Kidney (tissue), 14 donors: Measurements from ENCODE around the gene BACH1. TPM values are rescaled to one million over a fixed set of nuclear protein-coding genes. Genes with fewer than 3 reads are reported as not detected.

Experiments
- DNase-seq, 5 donors: peaks; one replicate each; pipeline ENCODE4 v3.0.0-alpha.2; 2013 to 2020
- FAIRE-seq: peaks from 2 replicates; lab custom pipeline; 2012; peaks lifted over from hg19 to GRCh38; lab: Jason Lieb, UNC
- H3K27ac ChIP-seq, 2 donors: one replicate each; pipeline ENCODE4 v1.7.0; 2013; ENCODE audit warnings: low read depth in 2 of 2, low read length in 2 of 2, inconsistent platforms in 1 of 2
- H3K27me3 ChIP-seq: one replicate; pipeline ENCODE4 v1.7.1; 2013; ENCODE audit warnings: low read length, inconsistent platforms; ENCODE audit not compliant: control insufficient read depth, insufficient read depth
- H3K36me3 ChIP-seq, 3 donors: one replicate each; pipeline versions ENCODE4 v1.7.0 to v1.7.1; 2013; ENCODE audit warnings: low read length in 3 of 3, control low read depth in 1 of 3, inconsistent platforms in 1 of 3; ENCODE audit not compliant: insufficient read depth in 3 of 3, control insufficient read depth in 2 of 3
- H3K4me1 ChIP-seq, 3 donors: one replicate each; pipeline versions ENCODE4 v1.7.0 to v1.7.1; 2013; ENCODE audit warnings: low read length in 3 of 3, inconsistent platforms in 1 of 3, low read depth in 1 of 3; ENCODE audit not compliant: control insufficient read depth in 2 of 3, insufficient read depth in 2 of 3
- H3K4me3 ChIP-seq, 3 donors: one replicate each; pipeline versions ENCODE4 v1.7.0 to v1.8.1; 2013; ENCODE audit warnings: low read length in 3 of 3, control low read depth in 1 of 3, inconsistent platforms in 1 of 3
- H3K9ac ChIP-seq, 3 donors: one replicate each; pipeline versions ENCODE4 v1.7.0 to v1.7.1; 2013; ENCODE audit warnings: low read length in 3 of 3, control low read depth in 1 of 3, inconsistent platforms in 1 of 3
- H3K9me3 ChIP-seq, 3 donors: one replicate each; pipeline versions ENCODE4 v1.7.0 to v1.7.1; 2013; ENCODE audit warnings: low read length in 3 of 3, control low read depth in 1 of 3, inconsistent platforms in 1 of 3; ENCODE audit not compliant: control insufficient read depth in 2 of 3, insufficient read depth in 1 of 3
- CTCF ChIP-seq: IDR thresholded peaks from 3 replicates; pipeline ENCODE4 v1.5.1; 2012; ENCODE audit warnings: mild to moderate bottlenecking, moderate library complexity, borderline replicate concordance; ENCODE audit not compliant: insufficient read depth; ENCODE audit errors: extremely low read depth
- intact Hi-C: fragments of 100-400 bp; cut with DNase I; formaldehyde crosslinking; loops from one replicate; pipeline ENCODE4 v1.11.1; 2022
- polyA plus RNA-seq: library from polyadenylated mRNA; stranded (reverse); fragments of 350-450 nt; fragmentation: Illumina TruSeq; extraction: RNeasy Lipid Tissue Mini Kit (QIAGEN cat#74804); gene quantifications from one replicate; pipeline ENCODE4 v1.2.3, GENCODE V29; 2014; ENCODE audit warnings: low read depth, low replicate concordance; ENCODE audit not compliant: insufficient read depth
- total RNA-seq: library from RNA; stranded (reverse); fragmentation: NEBNext Ultra II Directional; extraction: Animal tissue kit (Norgen Biotek cat#: 25700); gene quantifications from one replicate; pipeline ENCODE4 v1.2.1, GENCODE V29; 2021
- donor health status: control.
- donor health status: control.
- donor health status: control.
- donor health status: control.
- donor health status: control.
- donor health status: DM: yes; HTN: yes; CAD: no.
- donor health status: Normal renal cell carcinoma (clear cell type).

BACH1 gene
- total and polyA plus RNA-seq, 2 donors from 2014 or later = 5.6 to 85.1 TPM

GRCh38 chr21:29329406-29329805 lies 30.7 kb downstream of the BACH1 start:
- Histone ChIP-seq H3K9me3 (no peaks in the 10 kb centered on the region), H3K27me3 (no peaks in the 10 kb centered on the region), H3K27ac (no peak overlapping the region), H3K9ac (no peak overlapping the region), H3K4me3 (no peak overlapping the region), H3K36me3 (peaks cover 2 to 11% (median 3%) of the 10 kb centered on the region in 3 donors), H3K4me1 (no peaks in the 10 kb centered on the region)
- TF ChIP-seq CTCF = no peak
- peak in 1 of 5 donors; percentile 30 for DNase-seq
- FAIRE-seq = no peak
- intact Hi-C loops = no loop called here

DNA sequence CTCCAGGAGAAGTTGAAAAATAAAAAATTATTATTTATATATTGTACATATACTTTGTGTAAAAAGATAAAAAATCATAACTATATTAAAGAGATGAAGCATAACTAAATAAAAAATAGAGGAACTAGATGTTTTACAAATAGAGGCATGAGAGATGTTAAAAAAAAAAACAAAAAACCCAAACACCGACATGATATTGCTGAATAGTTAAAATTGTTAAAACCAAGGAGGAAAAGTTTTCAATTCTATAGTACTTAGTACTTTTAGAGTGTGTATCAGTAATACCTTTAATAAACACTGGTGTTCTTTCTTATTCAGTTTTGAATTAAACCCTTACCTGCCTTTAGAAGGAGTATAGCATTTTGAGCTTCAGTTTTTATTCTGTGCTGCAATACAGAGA lies 32.1 kb downstream of the BACH1 start:
- H3K36me3 ChIP-seq = peaks cover 2 to 11% (median 3%) of the 10 kb centered on the region in 3 donors
- no peak for TF ChIP-seq CTCF
- H3K27ac ChIP-seq = no peak overlapping the region
- DNase-seq (no peak), FAIRE-seq (peak; percentile 23)
- H3K9me3 ChIP-seq = no peaks in the 10 kb centered on the region
- H3K4me1 ChIP-seq = no peaks in the 10 kb centered on the region
- intact Hi-C loops = no loop called here
- H3K9ac ChIP-seq = no peak overlapping the region
- no peaks in the 10 kb centered on the region for H3K27me3 ChIP-seq
- no peak overlapping the region for H3K4me3 ChIP-seq

- TF ChIP-seq CTCF = no peak
- Histone ChIP-seq H3K9me3 (no peaks in the 10 kb centered on the region), H3K27ac (no peak overlapping the region), H3K4me3 (no peak overlapping the region), H3K9ac (no peak overlapping the region), H3K4me1 (no peaks in the 10 kb centered on the region), H3K36me3 (peaks cover 0 to 10% (median 0%) of the 10 kb centered on the region in 3 donors), H3K27me3 (no peaks in the 10 kb centered on the region)
- FAIRE-seq (no peak), DNase-seq (no peak)
- intact Hi-C loops = no loop called here
These were observed 34.0 kb downstream of the BACH1 start for GRCh38 chr21:29332461-29333362.
